Epithelial cell of esophagus (primary cell): Measurements from ENCODE around the gene EXOC3L1.

Experiments used
- DNase-seq: peaks from one replicate; pipeline ENCODE4 v3.0.0; 2010; ENCODE audit warnings: low read depth
- H3K4me3 ChIP-seq: 2 replicates; pipeline ENCODE4 v1.5.1; 2011; ENCODE audit warnings: mild to moderate bottlenecking, low read length, control low read depth
- TF ChIP-seq, protein P1 (sequence below): IDR thresholded peaks from 2 replicates; pipeline ENCODE4 v1.5.1; 2011; ENCODE audit warnings: low read depth, mild to moderate bottlenecking, low read length, control low read depth, inconsistent platforms; ENCODE audit not compliant: insufficient read depth; ENCODE audit errors: missing control alignments

Gene EXOC3L1

GRCh38 chr16:67202426-67202825, 12.5 kb upstream of the EXOC3L1 start:
- TF ChIP-seq, protein P1, sequence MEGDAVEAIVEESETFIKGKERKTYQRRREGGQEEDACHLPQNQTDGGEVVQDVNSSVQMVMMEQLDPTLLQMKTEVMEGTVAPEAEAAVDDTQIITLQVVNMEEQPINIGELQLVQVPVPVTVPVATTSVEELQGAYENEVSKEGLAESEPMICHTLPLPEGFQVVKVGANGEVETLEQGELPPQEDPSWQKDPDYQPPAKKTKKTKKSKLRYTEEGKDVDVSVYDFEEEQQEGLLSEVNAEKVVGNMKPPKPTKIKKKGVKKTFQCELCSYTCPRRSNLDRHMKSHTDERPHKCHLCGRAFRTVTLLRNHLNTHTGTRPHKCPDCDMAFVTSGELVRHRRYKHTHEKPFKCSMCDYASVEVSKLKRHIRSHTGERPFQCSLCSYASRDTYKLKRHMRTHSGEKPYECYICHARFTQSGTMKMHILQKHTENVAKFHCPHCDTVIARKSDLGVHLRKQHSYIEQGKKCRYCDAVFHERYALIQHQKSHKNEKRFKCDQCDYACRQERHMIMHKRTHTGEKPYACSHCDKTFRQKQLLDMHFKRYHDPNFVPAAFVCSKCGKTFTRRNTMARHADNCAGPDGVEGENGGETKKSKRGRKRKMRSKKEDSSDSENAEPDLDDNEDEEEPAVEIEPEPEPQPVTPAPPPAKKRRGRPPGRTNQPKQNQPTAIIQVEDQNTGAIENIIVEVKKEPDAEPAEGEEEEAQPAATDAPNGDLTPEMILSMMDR = no peak
- no peak overlapping the region for H3K4me3 ChIP-seq
- no peak for DNase-seq

- H3K4me3 ChIP-seq = no peak overlapping the region
Observed at GRCh38 chr16:67201411-67202345, 11.7 kb upstream of the EXOC3L1 start.

DNA sequence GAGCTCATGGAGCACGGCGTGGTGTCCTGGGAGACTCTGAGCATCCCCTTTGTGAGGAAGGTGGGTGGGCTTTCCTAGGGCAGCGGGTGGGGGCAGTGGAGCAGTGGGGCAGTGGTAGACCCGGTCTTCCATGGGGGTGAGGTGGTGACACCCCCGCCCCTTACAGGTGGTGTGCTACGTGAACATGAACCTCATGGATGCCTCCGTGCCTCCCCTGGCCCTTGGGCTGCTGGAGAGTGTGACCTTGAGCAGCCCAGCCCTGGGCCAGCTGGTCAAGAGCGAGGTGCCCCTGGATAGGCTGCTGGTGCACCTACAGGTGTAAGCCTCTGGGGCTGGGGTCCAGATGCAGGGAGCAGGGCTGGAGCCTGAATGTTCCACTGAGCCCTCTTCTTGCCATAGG, 10.6 kb upstream of the EXOC3L1 start:
- DNase-seq = no peak
- peak overlapping the region; percentile 87 for H3K4me3 ChIP-seq
- TF ChIP-seq, protein P1 = no peak

More at GRCh38 chr16:67201411-67202345, 11.7 kb upstream of the EXOC3L1 start:
- DNase-seq = no peak
- TF ChIP-seq, protein P1 = no peak

GRCh38 chr16:67199808-67200198, 9.9 kb upstream of the EXOC3L1 start:
- peak overlapping the region; percentile 87 for H3K4me3 ChIP-seq
- no peak for DNase-seq
- TF ChIP-seq, protein P1 = peak; percentile 26

DNA sequence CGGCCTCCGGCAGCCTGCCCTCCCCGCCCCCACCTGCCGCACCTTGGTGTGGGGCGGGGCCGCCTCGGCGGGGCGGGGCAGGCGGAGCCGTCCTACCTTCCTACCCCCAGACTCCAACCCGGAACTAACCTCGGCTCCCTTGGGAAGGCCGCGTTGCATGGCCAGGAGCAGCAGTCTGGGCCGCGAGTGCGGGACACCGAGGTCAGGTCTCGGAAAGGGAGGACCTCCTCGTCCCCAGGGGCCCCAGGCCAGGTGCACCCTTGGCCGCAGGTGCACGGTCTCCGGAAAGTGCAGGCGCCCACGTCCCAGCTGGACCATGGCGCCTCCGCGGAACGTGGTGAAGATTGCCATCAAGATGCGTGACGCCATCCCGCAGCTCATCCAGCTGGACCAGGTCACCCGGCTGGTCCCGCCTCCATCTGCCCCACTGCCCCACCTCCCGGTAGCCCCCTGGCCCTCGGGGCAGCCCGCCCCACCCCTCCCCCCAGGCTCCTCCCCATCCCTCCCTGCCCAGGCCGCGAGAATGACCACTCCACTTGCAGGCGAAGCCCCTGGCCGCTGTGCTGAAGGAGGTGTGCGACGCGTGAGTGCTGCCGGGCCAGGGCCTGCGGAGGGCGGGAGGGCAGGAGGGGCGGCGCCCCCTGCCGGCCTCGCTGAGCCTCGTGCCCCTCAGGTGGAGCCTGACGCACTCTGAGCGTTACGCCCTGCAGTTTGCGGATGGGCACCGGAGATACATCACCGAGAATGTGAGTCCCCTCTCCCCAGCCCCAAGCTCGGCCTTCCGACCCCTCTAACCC, 9.3 kb upstream of the EXOC3L1 start, which contains the start of gene ELMO3:
ELMO3 (plus strand) TSS at position 121 of the 797 bp plus-strand sequence; CDS start at position 317, 196 bp downstream.
- peak within 1 kb of the TSS; percentile 87 for H3K4me3 ChIP-seq
- peak; percentile 79 for DNase-seq
- TF ChIP-seq, protein P1 = peak; percentile 51

- peak; percentile 82 for DNase-seq
- H3K4me3 ChIP-seq = peak overlapping the region; percentile 87
- TF ChIP-seq, protein P1 = peak; percentile 99
Observed at GRCh38 chr16:67198238-67198734, 8.3 kb upstream of the EXOC3L1 start.
